Activated T-cell treated with anti-CD3 and anti-CD28 coated beads for 4 hours (primary cell): ENCODE data around the gene TBPL2.
A peak's percentile ranks its signal among the peaks of the same experiment; 100 is the strongest.
"Not testable (repeated sequence)": the region's sequence is repeated elsewhere in the genome, so short reads cannot be mapped to it uniquely, and the experiment has no call there.

Experiments used
- DNase-seq: peaks from one replicate; pipeline ENCODE4 v3.0.0-alpha.2; 2020

TBPL2 gene

GRCh38 chr14:55399852-55400251 lies 40.6 kb downstream of the TBPL2 start:
- DNase-seq, result no peak

- DNase-seq, result no peak
These were observed 41.2 kb downstream of the TBPL2 start for GRCh38 chr14:55399183-55399582.

GRCh38 chr14:55398679-55399078 lies 41.7 kb downstream of the TBPL2 start:
- DNase-seq, result no peak

- no peak for DNase-seq
These were observed 51.1 kb downstream of the TBPL2 start for GRCh38 chr14:55389330-55389729.

GRCh38 chr14:55388160-55388559 lies 52.3 kb downstream of the TBPL2 start:
- DNase-seq, result no peak

- no peak for DNase-seq
These were observed 53.3 kb downstream of the TBPL2 start for GRCh38 chr14:55387121-55387520.

- DNase-seq, result no peak
These were observed 54.2 kb downstream of the TBPL2 start for GRCh38 chr14:55386037-55386808.

GRCh38 chr14:55384536-55384935 lies 55.9 kb downstream of the TBPL2 start:
- no peak for DNase-seq

- no peak for DNase-seq
These were observed 56.8 kb downstream of the TBPL2 start for GRCh38 chr14:55383541-55384140.

- not testable (repeated sequence) for DNase-seq
These were observed 57.4 kb downstream of the TBPL2 start for GRCh38 chr14:55383056-55383466.

GRCh38 chr14:55382483-55382882 lies 57.9 kb downstream of the TBPL2 start:
- no peak for DNase-seq

GRCh38 chr14:55381561-55381960 lies 58.9 kb downstream of the TBPL2 start:
- DNase-seq, result no peak

GRCh38 chr14:55381040-55381439 lies 59.4 kb downstream of the TBPL2 start:
- no peak for DNase-seq

- DNase-seq, result no peak
These were observed 63.2 kb downstream of the TBPL2 start for GRCh38 chr14:55377236-55377635.

GRCh38 chr14:55374771-55375170 lies 65.6 kb downstream of the TBPL2 start:
- no peak for DNase-seq

GRCh38 chr14:55373784-55374705 lies 66.4 kb downstream of the TBPL2 start:
- DNase-seq, result peak; percentile 23

- DNase-seq, result no peak
These were observed 67.6 kb downstream of the TBPL2 start for GRCh38 chr14:55372825-55373224.

GRCh38 chr14:55372423-55372822 lies 68.0 kb downstream of the TBPL2 start:
- DNase-seq, result no peak

- no peak for DNase-seq
These were observed 69.4 kb downstream of the TBPL2 start for GRCh38 chr14:55370883-55371455.

GRCh38 chr14:55366271-55366670 lies 74.1 kb downstream of the TBPL2 start:
- DNase-seq, result no peak
